SJCRH30 (cell line): ENCODE data around the gene PPIP5K1. TPM values are rescaled to one million over a fixed set of nuclear protein-coding genes. Genes with fewer than 3 reads are reported as not detected.

Experiments
- DNase-seq, 2 experiments: peaks; one replicate each; pipeline ENCODE4 v3.0.0-alpha.2; 2015 to 2020
- H3K27ac ChIP-seq: fragments of 250-450 bp; sonication (Bioruptor Pico); 2 replicates; pipeline ENCODE4 v1.5.1; 2020; ENCODE audit warnings: mild to moderate bottlenecking, moderate library complexity
- H3K27me3 ChIP-seq: fragments of 250-450 bp; sonication (Bioruptor Pico); 2 replicates; pipeline ENCODE4 v1.5.1; 2020; ENCODE audit warnings: mild to moderate bottlenecking, moderate library complexity
- H3K36me3 ChIP-seq: fragments of 250-450 bp; sonication (Bioruptor Pico); 2 replicates; pipeline ENCODE4 v1.5.1; 2020; ENCODE audit warnings: mild to moderate bottlenecking, moderate library complexity
- H3K4me1 ChIP-seq: fragments of 250-450 bp; sonication (Bioruptor Pico); 2 replicates; pipeline ENCODE4 v1.5.1; 2020; ENCODE audit warnings: mild to moderate bottlenecking, moderate library complexity
- H3K4me3 ChIP-seq: fragments of 250-450 bp; sonication (Bioruptor Pico); 2 replicates; pipeline ENCODE4 v1.5.1; 2020; ENCODE audit warnings: mild to moderate bottlenecking, moderate library complexity
- H3K9me3 ChIP-seq: fragments of 250-450 bp; sonication (Bioruptor Pico); replicated peaks from 2 replicates; pipeline ENCODE4 v1.5.1; 2020; ENCODE audit warnings: mild to moderate bottlenecking, moderate library complexity
- total RNA-seq: library from RNA; depleted of rRNA; stranded (reverse); fragments of >200 nt; shearing (Covaris generic); gene quantifications from 2 replicates; pipeline ENCODE4 v1.2.3, GENCODE V29; 2014

Gene PPIP5K1
- total RNA-seq, 1 experiment from 2014 or later, result 14.3 TPM

GRCh38 chr15:43529141-43529540, 60.9 kb downstream of the PPIP5K1 start:
- peaks cover 27% of the 10 kb centered on the region for H3K36me3 ChIP-seq

GRCh38 chr15:43528542-43529007, 61.4 kb downstream of the PPIP5K1 start:
- no peaks in the 10 kb centered on the region for H3K27me3 ChIP-seq
- no peaks in the 10 kb centered on the region for H3K4me1 ChIP-seq
- no peak for DNase-seq
- no peaks in the 10 kb centered on the region for H3K9me3 ChIP-seq
- H3K27ac ChIP-seq, result no peak overlapping the region
- H3K4me3 ChIP-seq, result no peak overlapping the region
- H3K36me3 ChIP-seq, result peaks cover 29% of the 10 kb centered on the region

More at GRCh38 chr15:43529141-43529540, 60.9 kb downstream of the PPIP5K1 start:
- Histone ChIP-seq H3K4me1 (no peaks in the 10 kb centered on the region), H3K27me3 (no peaks in the 10 kb centered on the region), H3K4me3 (no peak overlapping the region), H3K27ac (no peak overlapping the region), H3K9me3 (no peaks in the 10 kb centered on the region)
- DNase-seq, result no peak

- no peak overlapping the region for H3K4me3 ChIP-seq
- no peak for DNase-seq
- H3K27ac ChIP-seq, result no peak overlapping the region
- no peaks in the 10 kb centered on the region for H3K9me3 ChIP-seq
- no peaks in the 10 kb centered on the region for H3K27me3 ChIP-seq
- peaks cover 33% of the 10 kb centered on the region for H3K36me3 ChIP-seq
- H3K4me1 ChIP-seq, result no peaks in the 10 kb centered on the region
Observed at GRCh38 chr15:43527802-43528541, 62.0 kb downstream of the PPIP5K1 start.

GRCh38 chr15:43527016-43527801, 62.8 kb downstream of the PPIP5K1 start:
- Histone ChIP-seq H3K27me3 (no peaks in the 10 kb centered on the region), H3K9me3 (no peaks in the 10 kb centered on the region), H3K4me3 (no peak overlapping the region), H3K36me3 (peaks cover 41% of the 10 kb centered on the region), H3K4me1 (no peaks in the 10 kb centered on the region), H3K27ac (no peak overlapping the region)
- DNase-seq, result no peak

- no peak overlapping the region for H3K4me3 ChIP-seq
- no peak overlapping the region for H3K27ac ChIP-seq
- no peaks in the 10 kb centered on the region for H3K4me1 ChIP-seq
- no peaks in the 10 kb centered on the region for H3K27me3 ChIP-seq
- H3K36me3 ChIP-seq, result peaks cover 49% of the 10 kb centered on the region
- no peaks in the 10 kb centered on the region for H3K9me3 ChIP-seq
- no peak for DNase-seq
Observed at GRCh38 chr15:43526261-43526930, 63.6 kb downstream of the PPIP5K1 start.

- Histone ChIP-seq H3K36me3 (peaks cover 58% of the 10 kb centered on the region), H3K27ac (no peak overlapping the region), H3K27me3 (no peaks in the 10 kb centered on the region)
Observed at GRCh38 chr15:43525131-43525530, 64.9 kb downstream of the PPIP5K1 start.

GRCh38 chr15:43524254-43524845, 65.7 kb downstream of the PPIP5K1 start:
- Histone ChIP-seq H3K27ac (no peak overlapping the region), H3K9me3 (no peaks in the 10 kb centered on the region), H3K27me3 (no peaks in the 10 kb centered on the region), H3K4me1 (peaks cover under 1% of the 10 kb centered on the region; the same call in 1 of the 2 replicates), H3K36me3 (peaks cover 55% of the 10 kb centered on the region), H3K4me3 (no peak overlapping the region)
- no peak for DNase-seq

More at GRCh38 chr15:43525131-43525530, 64.9 kb downstream of the PPIP5K1 start:
- Histone ChIP-seq H3K4me3 (no peak overlapping the region), H3K9me3 (no peaks in the 10 kb centered on the region), H3K4me1 (no peaks in the 10 kb centered on the region)
- DNase-seq, result no peak

- DNase-seq, result no peak
- Histone ChIP-seq H3K9me3 (no peaks in the 10 kb centered on the region), H3K27ac (no peak overlapping the region), H3K27me3 (no peaks in the 10 kb centered on the region), H3K36me3 (peaks cover 55% of the 10 kb centered on the region), H3K4me3 (no peak overlapping the region), H3K4me1 (peaks cover 5% of the 10 kb centered on the region; the same call in 1 of the 2 replicates)
Observed at GRCh38 chr15:43523646-43524045, 66.4 kb downstream of the PPIP5K1 start.

- no peak overlapping the region for H3K27ac ChIP-seq
- no peak for DNase-seq
- H3K36me3 ChIP-seq, result peaks cover 55% of the 10 kb centered on the region
- H3K9me3 ChIP-seq, result no peaks in the 10 kb centered on the region
- no peak overlapping the region for H3K4me3 ChIP-seq
- no peaks in the 10 kb centered on the region for H3K27me3 ChIP-seq
- H3K4me1 ChIP-seq, result peaks cover 5% of the 10 kb centered on the region; the same call in 1 of the 2 replicates
Observed at GRCh38 chr15:43522247-43522646, 67.8 kb downstream of the PPIP5K1 start.

- H3K27me3 ChIP-seq, result no peaks in the 10 kb centered on the region
- no peak overlapping the region for H3K27ac ChIP-seq
- no peak overlapping the region for H3K4me3 ChIP-seq
- H3K4me1 ChIP-seq, result peaks cover 10% of the 10 kb centered on the region
- H3K9me3 ChIP-seq, result no peaks in the 10 kb centered on the region
- DNase-seq, result no peak
- H3K36me3 ChIP-seq, result peaks cover 55% of the 10 kb centered on the region
Observed at GRCh38 chr15:43521419-43521818, 68.6 kb downstream of the PPIP5K1 start.

GRCh38 chr15:43520138-43520537, 69.9 kb downstream of the PPIP5K1 start:
- no peaks in the 10 kb centered on the region for H3K27me3 ChIP-seq
- no peak overlapping the region for H3K27ac ChIP-seq
- DNase-seq, result no peak
- peaks cover 45% of the 10 kb centered on the region for H3K36me3 ChIP-seq
- no peaks in the 10 kb centered on the region for H3K9me3 ChIP-seq
- no peak overlapping the region for H3K4me3 ChIP-seq
- H3K4me1 ChIP-seq, result peaks cover 23% of the 10 kb centered on the region

GRCh38 chr15:43519196-43519595, 70.8 kb downstream of the PPIP5K1 start:
- H3K36me3 ChIP-seq, result peaks cover 36% of the 10 kb centered on the region
- H3K4me1 ChIP-seq, result peaks cover 32% of the 10 kb centered on the region
- no peaks in the 10 kb centered on the region for H3K27me3 ChIP-seq
- DNase-seq, result no peak
- no peak overlapping the region for H3K27ac ChIP-seq
- H3K4me3 ChIP-seq, result peak overlapping the region; percentile 65; the same call in 1 of the 2 replicates
- no peaks in the 10 kb centered on the region for H3K9me3 ChIP-seq

- H3K9me3 ChIP-seq, result no peaks in the 10 kb centered on the region
- H3K4me3 ChIP-seq, result peak overlapping the region; percentile 65
- H3K4me1 ChIP-seq, result peaks cover 40% of the 10 kb centered on the region
- peaks cover 27% of the 10 kb centered on the region for H3K36me3 ChIP-seq
- no peaks in the 10 kb centered on the region for H3K27me3 ChIP-seq
- peak overlapping the region; percentile 86 for H3K27ac ChIP-seq
- peak; percentile 57 to 72 for DNase-seq
Observed at GRCh38 chr15:43518197-43518761, 71.7 kb downstream of the PPIP5K1 start.
